MM.1S (cell line): Measurements from ENCODE around the gene MON2.
"Not testable (repeated sequence)": the region's sequence is repeated elsewhere in the genome, so short reads cannot be mapped to it uniquely, and the experiment has no call there.

Experiments used
- EZH2 ChIP-seq: fragments of 300-600 bp; sonication (generic); optimal IDR thresholded peaks from 2 replicates; pipeline ENCODE3; 2017; ENCODE audit warnings: low read depth, mild to moderate bottlenecking, antibody characterized with exemption, low read length, mixed read lengths
- TF ChIP-seq, protein P1 (sequence below): fragments of 300-600 bp; sonication (generic); IDR thresholded peaks from 2 replicates; pipeline ENCODE4 v1.5.1; 2016; ENCODE audit warnings: antibody characterized with exemption, low read length, mixed read lengths

DNA sequence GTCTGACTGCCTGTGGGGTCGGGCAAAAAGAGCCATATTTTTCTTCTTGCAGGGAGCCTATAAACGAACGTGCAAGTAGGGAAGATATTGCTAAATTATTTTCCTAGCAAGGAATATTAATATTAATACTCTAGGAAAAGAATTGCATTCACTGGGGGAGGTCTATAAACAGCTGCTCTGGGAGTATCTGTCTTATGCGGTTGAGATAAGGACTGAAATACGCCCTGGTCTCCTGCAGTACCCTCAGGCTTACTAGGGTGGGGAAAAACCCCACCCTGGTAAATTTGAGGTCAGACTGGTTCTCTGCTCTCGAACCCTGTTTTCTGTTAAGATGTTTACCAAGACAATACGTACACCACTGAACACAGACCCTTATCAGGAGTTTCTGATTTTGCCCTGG lies 3.4 kb upstream of the MON2 start:
- TF ChIP-seq EZH2, result not testable (repeated sequence)
- TF ChIP-seq, protein P1, sequence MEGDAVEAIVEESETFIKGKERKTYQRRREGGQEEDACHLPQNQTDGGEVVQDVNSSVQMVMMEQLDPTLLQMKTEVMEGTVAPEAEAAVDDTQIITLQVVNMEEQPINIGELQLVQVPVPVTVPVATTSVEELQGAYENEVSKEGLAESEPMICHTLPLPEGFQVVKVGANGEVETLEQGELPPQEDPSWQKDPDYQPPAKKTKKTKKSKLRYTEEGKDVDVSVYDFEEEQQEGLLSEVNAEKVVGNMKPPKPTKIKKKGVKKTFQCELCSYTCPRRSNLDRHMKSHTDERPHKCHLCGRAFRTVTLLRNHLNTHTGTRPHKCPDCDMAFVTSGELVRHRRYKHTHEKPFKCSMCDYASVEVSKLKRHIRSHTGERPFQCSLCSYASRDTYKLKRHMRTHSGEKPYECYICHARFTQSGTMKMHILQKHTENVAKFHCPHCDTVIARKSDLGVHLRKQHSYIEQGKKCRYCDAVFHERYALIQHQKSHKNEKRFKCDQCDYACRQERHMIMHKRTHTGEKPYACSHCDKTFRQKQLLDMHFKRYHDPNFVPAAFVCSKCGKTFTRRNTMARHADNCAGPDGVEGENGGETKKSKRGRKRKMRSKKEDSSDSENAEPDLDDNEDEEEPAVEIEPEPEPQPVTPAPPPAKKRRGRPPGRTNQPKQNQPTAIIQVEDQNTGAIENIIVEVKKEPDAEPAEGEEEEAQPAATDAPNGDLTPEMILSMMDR, result not testable (repeated sequence)
